Fibroblast of skin of left biceps (primary cell): ENCODE results near the gene RASA4B.
"Not testable (repeated sequence)": the region's sequence is repeated elsewhere in the genome, so short reads cannot be mapped to it uniquely, and the experiment has no call there.

Source experiments
- DNase-seq, 2 experiments: peaks; one replicate each; pipeline ENCODE4 v3.0.0-alpha.2; 2013; ENCODE audit warnings: low read depth in 2 of 2

Gene RASA4B

GRCh38 chr7:102517550-102518147 lies at the start of gene RASA4B:
Gene RASA4B (minus strand): TSS chr7:102517777. CDS start chr7:102517710, 67 bp downstream.
- not testable (repeated sequence) for DNase-seq

- not testable (repeated sequence) for DNase-seq
Measured at GRCh38 chr7:102550808-102551422, 33.3 kb upstream of the RASA4B start, which contains the start of gene SPDYE2. Gene SPDYE2 (plus strand): TSS chr7:102551226. CDS start chr7:102553256, 2,030 bp downstream.

GRCh38 chr7:102546353-102546752 lies 28.8 kb upstream of the RASA4B start:
- not testable (repeated sequence) for DNase-seq

- not testable (repeated sequence) for DNase-seq
Measured at GRCh38 chr7:102545288-102545687, 27.7 kb upstream of the RASA4B start.

GRCh38 chr7:102544372-102544771 lies 26.8 kb upstream of the RASA4B start:
- not testable (repeated sequence) for DNase-seq

- not testable (repeated sequence) for DNase-seq
Measured at GRCh38 chr7:102543596-102543995, 26.0 kb upstream of the RASA4B start, which contains the start of gene UPK3BL2. Gene UPK3BL2 (minus strand): TSS chr7:102543696. CDS start chr7:102543636, 60 bp downstream.

GRCh38 chr7:102542771-102543170 lies 25.2 kb upstream of the RASA4B start:
- DNase-seq: not testable (repeated sequence)

- DNase-seq: not testable (repeated sequence)
Measured at GRCh38 chr7:102542083-102542482, 24.5 kb upstream of the RASA4B start.

- not testable (repeated sequence) for DNase-seq
Measured at GRCh38 chr7:102540604-102541003, 23.0 kb upstream of the RASA4B start.

GRCh38 chr7:102535062-102535615 lies 17.6 kb upstream of the RASA4B start:
- DNase-seq: not testable (repeated sequence)

- DNase-seq: not testable (repeated sequence)
Measured at GRCh38 chr7:102532127-102532526, 14.6 kb upstream of the RASA4B start.

GRCh38 chr7:102531583-102531982 lies 14.0 kb upstream of the RASA4B start:
- not testable (repeated sequence) for DNase-seq

- not testable (repeated sequence) for DNase-seq
Measured at GRCh38 chr7:102527822-102528793, 10.5 kb upstream of the RASA4B start.

- DNase-seq: not testable (repeated sequence)
Measured at GRCh38 chr7:102527182-102527581, 9.6 kb upstream of the RASA4B start.

- not testable (repeated sequence) for DNase-seq
Measured at GRCh38 chr7:102524803-102525202, 7.2 kb upstream of the RASA4B start.

GRCh38 chr7:102520797-102521196 lies 3.2 kb upstream of the RASA4B start:
- DNase-seq: not testable (repeated sequence)

GRCh38 chr7:102516951-102517350 lies 626 bp downstream of the RASA4B start:
- DNase-seq: not testable (repeated sequence)

- not testable (repeated sequence) for DNase-seq
Measured at GRCh38 chr7:102515889-102516288, 1.7 kb downstream of the RASA4B start.

GRCh38 chr7:102514881-102515721 lies 2.5 kb downstream of the RASA4B start:
- DNase-seq: not testable (repeated sequence)

- DNase-seq: peak; percentile 80 to 87
Measured at GRCh38 chr7:102512642-102513221, 4.8 kb downstream of the RASA4B start.
